HG03196 (cell line): ENCODE results near the gene PEPD.

Source experiments
- ATAC-seq: cut with Tn5 transposase; IDR thresholded peaks from one replicate; pipeline ENCODE4 v1.9.1; 2021; ENCODE audit not compliant: unreplicated experiment

The PEPD gene

DNA sequence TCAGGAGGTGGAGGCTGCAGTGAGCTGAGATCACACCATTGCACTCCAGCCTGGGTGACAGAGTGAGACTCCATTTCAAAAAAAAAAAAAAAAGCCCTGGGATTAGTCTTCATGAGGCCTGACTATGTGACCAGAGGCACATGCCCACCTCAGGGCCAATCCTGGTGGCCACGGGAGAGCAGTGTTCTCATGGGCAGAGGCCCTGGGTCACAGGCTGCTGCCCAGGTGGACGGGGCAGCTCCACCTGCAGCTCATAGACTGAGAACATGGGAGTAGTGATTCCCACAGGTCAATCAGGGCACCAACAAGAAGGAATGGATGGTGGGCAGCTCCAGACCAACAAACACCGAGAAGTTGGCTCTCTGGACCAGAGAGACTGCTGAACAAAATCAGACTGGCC is 26.1 kb upstream of the PEPD start:
- no peak for ATAC-seq

DNA sequence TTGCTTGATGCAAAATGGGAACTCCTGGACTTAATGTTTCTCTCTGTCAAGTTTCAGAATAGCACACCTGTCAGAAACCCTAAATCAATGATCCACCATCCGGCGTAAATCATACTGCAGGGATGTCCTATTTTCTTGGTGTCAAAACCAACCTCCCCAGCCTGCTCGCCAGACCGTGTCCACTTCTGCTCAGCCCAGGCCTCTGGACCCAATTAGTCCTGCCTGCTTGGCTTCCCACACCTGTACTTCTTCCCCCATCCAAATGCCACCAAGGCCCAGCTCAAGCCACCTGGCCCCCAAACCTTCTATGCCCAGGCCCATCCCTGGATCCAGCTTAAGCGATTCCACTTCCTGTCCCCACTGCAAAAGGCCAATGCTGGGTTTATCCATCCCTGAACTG is 25.1 kb upstream of the PEPD start:
- ATAC-seq = no peak

DNA sequence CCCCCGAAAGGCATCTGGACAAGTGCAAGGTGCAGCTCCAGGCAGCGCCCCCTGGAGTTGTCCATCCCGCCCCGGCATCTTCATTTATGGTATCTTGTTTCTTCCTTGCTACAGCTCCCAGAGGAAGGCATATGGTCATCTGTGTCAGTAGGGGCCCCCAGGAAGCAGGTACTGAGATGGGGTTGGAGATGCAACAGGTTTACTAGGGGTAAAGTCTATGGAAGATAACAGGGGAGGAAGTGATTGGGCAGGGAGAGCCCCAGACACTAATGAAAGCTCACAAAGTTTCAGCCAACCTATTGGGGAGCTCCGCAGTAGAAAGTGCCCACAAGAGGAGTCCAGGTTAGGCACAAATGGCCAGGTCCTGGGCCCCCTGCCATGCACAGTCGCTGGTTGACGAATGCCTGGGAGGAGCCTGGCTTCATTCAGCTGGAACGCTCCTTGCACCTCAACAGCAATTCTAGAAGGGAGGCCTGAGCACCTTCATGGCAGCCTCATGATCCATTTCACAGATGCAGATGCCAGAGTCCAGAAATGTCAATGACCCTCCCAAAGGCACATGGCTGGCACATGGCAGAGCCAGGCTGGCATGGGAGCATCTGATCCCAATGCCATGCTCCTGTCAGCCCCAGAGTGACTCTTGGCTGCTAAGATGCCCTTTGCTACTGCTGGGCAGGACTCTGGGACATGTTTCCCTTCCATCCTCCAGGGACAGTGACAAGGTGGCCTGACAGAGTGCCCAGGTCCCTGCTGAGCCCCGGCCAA is 23.8 kb upstream of the PEPD start:
- no peak for ATAC-seq

DNA sequence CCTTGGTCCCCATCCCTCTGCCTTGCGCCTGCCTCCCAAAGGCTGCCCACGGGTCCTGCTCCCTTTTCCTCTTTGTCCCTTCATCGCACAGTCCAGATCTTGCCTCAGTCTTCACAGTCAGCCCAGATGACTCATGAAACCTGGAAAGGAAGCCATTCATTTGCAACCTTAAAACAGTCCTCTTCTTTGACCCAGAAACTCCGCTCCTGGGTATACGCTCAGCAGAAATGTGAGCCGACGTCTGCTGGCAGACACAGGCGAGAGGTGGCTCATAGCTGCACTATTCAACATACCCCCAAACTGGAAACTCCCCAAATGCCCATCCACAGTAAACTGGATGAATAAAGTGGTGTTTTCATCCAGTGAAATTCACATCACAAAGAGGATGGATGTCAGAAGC is 13.6 kb upstream of the PEPD start:
- no peak for ATAC-seq

DNA sequence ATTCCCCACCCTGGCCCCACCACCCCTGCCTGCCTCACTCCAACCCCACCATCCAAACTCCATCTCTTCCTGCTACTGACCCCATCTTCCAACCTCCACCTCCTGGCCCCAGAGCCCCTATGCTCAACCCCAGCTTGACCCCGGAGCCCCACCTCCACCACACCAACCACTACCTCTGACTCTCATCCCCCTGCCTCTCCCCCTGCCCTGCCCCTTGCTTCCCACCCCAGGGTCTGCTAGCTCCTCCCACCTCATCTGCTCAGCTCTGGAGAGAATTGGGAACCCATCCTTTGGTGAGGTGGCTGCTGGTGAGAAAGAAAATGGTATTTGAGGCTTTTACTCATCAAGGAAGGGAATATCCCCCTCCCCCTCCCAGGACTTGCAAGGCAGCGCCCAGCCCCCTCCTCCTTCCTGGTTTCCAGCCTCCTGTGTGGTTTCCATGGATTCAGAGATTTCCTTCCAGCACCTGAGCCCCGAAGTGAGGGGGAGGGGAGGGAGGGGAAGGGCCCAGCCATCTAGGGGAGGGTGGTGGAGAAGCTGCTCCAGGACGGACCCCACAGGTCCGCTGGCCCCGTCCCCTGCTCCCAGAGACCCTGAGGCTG is 11.4 kb upstream of the PEPD start:
- no peak for ATAC-seq

DNA sequence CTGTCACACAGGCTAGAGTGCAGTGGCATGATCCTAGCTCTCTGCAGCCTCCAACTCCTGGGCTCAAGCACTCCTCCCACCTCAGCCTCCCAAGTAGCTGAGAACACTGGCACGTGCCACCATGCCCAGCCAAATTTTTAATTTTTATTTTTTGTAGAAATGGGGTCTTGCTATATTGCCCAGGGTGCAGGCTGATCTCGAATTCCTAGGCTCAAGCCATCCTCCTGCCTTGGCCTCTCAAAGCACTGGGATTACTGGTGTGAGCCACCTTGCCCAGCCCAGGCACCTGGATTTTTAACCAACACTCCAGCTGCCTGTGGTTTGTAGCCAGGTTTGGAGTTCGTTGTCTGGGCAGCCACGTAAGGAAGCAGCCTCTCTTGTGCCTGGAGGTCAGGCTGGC is 9.3 kb upstream of the PEPD start:
- ATAC-seq = no peak

DNA sequence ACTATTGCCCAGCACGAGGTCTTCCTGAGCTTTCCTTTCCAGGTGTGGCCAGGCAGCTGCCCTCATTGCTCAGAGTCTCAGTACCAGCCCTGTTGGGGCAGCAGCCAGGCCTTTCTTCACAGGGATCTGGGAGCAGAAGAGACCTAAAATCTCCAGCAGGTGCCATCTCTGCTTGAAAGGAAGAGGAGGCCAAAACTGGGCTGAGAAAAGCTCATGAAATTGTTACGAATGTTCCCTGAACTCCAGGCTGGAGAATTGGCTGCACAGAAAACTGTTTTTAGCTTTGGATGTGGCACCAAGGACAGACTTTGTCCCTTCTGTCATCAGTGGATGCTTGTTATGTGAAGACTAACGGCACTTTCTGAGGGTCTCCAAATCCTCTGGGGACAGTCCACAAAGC is 8.7 kb upstream of the PEPD start:
- ATAC-seq = no peak

DNA sequence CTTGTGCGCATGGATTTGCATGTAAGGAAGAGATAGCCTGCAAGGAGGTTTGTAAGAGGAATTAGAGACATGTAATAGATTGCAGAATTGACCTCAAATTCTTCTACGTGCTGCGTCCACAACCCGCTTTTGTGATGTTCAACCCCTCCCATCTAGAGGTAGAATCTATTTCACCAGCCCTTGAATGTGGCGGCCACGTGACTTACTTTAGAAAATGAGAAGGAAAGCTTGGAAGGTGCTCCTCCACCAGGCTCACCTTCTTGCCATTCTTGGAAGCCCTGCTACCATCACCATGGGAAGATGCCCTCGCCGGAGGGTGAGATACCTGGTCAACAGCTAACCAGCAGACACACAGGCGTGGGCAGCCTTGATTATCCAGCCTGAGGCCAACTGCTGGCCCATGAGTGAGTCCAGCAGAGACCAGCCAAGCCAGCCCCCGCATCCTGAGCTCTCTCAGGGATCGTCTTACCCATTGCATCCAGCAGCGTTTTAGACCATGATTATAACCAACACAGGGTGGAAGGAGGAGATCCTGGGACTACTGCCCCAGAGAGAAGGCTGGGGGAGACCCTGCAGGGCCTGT is 7.6 kb upstream of the PEPD start:
- no peak for ATAC-seq

DNA sequence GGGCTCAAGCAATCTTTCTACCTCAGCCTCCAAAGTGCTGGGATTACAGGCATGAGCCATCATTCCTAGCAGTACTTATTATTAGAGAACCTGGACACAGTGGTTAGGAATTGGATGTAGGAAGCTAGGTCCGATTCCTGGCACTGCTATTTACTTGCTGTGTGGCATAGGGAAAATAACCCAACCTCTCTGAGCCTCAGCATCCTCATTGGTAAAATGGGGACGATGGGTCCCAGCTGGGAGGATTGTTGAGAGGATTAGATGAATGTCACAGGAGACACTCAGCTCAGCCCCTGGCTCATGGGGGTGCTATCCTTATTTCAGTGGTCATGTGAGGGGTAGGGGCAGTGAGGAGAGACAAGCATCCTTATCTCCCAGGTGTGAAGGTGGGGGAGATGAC is 6.8 kb upstream of the PEPD start:
- no peak for ATAC-seq

DNA sequence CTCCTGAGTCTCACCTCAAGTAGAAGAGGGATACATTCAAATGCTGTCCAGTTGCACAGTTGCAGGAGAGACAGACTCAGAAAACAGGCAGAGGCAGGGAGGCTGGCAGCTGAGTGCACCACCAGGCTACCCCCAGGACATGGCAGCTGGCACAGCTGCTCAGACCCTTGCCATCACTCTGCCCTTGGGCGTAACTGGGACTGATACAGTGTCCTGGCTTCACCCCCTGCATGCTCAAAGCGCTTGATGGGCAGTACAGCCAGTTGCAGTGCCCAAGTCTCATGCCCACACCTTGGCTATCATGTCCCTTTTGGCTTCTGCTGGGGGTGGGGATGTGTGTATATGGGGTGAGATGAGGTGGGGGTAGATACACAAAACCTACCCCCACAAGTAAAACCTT is 5.5 kb upstream of the PEPD start:
- ATAC-seq = no peak

DNA sequence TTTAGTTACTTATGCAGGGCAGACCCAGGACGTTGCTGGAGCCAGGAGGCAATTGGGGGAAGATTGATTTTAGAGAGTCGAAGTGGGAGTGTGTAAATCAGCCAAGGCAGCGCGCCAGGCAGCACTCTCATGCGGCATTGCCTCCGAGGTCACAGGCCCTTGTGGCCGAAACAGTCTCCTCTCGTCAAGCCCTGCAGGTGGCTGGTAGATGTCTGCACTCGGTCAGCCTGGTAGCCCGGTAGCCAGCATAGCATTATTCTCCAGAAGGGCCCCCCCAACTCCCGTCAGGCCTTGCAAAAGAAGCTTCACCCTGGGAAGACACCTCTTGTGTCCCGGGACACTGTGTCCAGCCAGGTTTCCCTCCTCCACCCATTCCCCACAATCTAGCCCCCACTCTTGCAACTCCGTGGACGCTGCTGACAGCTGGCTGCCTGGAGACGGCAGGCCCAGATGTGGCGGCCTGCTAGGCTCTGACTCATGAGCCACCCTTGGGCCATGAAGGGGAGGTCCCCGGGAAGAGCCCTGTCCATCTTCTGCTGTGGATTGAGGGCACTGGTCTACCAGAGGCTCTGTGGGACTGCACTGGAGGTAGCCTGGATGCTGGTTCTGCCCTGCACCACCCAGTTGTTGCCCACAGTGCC is 2.6 kb upstream of the PEPD start:
- no peak for ATAC-seq

DNA sequence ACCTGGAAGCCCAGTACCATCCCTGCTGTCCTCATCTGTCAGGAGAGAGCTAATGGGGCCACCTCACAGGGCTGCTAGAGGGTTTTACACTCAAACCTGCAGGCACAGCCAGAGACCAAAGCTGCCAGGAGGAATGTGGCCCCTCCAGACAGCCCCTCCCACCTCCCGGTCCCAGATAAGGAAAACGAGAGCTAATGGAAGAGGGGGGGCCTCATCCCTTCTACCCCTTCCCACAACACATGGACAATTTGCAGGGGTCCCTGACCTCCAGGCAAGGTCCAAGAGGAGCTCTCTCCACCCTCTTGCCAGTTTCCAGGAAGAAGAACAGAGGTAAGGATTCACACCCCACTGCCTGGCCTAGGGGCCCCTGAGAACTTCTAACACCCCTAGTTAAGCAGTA is 1.6 kb upstream of the PEPD start:
- no peak for ATAC-seq

DNA sequence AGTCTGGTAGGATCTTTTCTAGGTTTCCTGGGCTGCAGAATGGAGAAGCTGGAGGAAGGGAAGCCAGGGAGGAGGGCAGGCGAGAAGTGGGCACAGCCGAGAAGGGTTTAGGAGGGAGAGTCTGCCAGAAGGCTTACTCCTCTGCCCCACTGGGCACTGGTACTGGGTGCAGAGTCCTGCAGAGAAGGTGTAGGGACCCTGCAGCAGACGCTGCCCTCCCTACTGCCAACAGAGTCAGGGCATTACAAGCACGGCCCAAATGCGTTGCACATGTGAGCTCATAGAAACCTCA is 726 bp upstream of the PEPD start:
- ATAC-seq = no peak

DNA sequence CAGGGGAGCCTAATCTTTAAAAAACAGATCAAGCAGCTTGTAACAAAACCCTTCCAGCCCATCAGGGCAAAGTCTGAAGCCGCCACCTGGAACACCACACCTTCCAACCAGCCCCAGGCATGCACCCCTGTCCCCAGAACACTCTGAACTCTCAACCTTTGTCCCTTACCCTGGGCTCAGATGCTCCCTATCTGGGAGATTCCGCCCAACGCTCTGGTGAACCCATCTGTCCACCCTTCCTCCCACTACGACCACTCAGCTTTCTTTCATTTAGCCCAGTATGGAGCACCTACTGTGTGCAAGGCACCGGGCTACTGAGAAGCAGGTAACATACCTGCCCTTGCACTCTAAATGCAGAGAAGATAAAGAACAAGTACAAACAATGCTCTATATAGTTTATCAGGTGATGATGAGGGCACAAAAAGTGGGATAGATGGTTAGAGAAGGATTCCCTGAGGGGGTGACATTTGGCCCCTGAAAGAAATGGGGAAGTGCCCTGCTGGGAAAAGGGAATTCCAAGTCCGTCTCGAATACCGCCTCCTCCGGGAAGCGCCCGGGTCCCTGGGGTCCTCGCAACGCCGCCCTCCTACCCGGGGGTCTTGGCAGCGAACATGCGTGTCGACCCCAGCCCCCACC is 629 bp downstream of the PEPD start:
- no peak for ATAC-seq

DNA sequence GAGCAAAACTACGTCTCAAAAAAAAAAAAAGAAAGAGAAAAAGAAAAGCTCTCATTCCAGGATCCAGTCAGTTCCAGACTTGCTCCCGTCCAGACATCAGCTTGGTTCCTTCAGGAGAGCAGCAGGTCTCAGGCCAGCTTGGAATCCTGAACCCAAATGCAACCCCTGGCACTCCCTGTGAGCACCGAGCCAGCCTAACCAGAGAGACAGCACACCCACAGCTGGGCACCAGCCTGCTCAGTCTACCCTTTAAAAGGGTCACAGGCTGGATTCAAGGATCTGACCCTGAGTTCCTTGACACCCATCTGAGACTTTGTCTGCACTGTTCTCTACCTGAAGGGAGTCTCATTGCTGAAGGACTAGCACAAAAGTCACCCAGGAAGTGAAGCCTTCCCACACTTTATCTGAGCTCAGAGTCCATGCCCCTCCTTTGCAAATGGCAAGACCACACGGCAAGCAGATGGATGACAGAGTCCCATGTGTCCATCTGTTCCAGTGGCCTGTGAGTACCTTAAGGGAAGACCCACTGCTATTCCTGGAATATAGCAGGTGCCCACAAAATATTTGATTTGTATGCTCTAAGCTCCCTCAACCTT is 1.4 kb downstream of the PEPD start:
- no peak for ATAC-seq

DNA sequence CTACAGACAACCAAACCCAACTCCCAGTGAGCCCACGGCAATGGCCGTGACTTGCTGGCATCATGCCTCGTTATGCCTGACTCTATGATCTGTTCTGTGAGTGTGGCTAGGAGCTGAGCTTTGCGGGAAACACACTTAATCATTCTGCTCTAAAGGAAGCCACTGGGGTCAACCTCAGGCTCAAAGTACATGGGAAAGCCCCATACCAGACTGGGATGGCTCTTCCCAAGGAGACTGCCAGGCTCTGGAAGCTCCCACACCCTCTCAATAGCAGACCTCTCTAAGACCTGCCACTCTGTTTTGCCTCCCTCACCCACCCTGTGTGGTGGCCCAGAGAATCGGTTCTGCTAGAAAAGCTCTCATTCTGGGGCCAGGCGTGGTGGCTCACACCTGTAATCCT is 2.2 kb downstream of the PEPD start:
- no peak for ATAC-seq

DNA sequence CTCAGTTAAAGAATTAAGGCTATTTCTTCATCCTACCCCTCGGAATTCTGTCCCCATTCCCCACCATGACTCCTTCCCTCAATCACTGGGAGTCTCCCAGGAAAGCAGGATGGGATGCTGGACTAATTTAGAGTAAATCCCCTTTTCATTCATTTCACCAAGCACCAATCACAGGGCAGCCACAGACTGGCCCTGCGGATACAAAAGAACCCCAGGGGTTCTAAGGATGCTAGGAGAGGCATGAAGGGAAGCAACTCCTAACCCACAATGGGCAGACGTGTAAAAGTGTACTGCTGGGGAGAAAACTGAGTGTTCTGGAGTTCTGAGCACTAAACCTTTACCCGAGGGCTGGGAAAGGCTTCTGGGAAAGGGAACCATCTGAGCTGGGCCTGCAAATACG is 3.0 kb downstream of the PEPD start:
- ATAC-seq = no peak

DNA sequence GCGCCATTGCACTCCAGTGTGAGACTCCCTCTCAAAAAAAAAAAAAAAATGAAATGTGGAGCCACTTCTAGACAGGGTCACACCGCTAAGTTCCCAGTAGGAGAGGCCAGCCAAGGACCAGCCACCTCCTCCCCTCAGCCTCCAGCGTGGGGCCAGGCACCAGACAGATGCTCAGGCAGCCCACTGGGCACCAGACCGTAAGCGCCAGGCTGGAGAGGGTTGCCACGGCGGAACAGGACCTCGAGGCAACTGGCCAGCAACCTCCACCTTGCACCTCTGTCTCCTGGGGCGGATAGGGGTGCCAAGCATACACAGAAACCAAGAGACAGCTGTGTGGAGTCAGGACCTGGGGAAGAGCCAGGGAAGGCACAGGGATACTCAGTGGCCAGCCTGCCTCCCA is 3.7 kb downstream of the PEPD start:
- ATAC-seq = no peak

DNA sequence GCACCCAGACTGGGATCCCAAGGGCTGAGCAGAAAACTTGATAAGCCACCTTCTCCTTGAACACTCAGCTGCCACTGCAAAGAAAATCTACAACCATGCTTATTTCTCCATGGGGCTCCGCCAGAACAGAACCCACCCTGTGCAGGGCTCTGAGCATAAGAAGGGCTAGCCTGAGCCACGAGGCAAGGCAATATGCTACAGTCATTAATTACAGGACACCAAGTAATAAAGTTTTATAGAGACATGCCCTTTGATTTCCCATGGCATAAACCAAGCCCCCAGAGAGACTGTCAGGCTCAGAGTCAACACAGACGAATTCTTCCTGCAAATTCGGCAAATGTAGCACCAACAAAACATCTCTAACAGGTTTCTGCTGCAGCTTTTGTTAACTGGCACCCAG is 5.7 kb downstream of the PEPD start:
- no peak for ATAC-seq

DNA sequence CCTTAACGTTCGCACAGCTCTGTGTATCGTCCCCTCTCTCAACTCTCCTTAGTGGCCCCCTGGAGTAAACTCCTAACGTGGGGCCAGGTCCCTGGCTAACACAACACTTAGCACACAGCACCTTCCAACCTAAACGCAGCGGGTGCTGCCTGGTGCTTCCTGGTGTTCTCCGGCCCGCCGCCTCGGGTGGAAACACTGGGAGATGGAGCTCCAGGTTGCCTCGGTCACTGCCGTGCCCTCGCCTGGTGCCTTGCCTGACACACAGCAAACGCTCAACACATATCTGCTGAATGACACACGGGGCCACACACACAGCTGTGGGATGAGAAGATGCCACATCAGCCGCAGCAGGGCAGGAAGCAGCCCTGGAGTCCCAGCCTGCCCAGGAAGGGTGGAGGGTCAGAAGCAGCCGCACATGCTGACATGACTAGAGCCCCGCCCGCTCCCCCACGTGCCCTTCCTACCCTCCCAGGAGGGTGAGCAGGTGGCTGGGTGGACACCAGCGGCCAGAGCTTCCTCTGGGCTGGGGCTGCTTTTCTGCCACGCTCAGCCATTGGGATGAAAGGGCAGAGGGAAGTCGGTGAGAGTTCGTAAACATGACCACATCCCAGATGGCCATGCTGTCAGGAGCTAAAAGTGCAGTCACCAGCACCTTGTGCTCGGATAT is 6.6 kb downstream of the PEPD start:
- ATAC-seq = no peak

DNA sequence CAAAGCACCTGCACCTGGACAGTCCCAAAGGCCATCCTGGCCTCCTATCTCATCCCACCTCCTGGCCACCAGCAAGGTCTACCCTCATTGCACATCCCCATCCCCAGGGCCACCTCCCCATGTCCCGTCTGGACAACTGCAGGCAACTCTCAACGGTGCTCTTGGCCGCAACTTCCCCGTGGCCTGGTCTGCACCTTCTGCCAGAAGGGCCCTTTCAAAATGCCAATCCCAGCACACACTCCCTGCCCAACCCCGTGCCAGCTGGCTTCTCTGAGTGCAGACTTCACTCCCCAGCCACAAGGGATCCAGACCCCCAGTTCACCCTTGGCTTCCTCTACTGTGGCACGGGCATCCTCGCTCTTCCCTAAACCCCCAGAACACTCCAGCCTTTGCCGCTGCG is 8.2 kb downstream of the PEPD start:
- no peak for ATAC-seq
